Thoracic aorta (tissue), 2 donors: Measurements from ENCODE around the gene OASL. TPM values are rescaled to one million over a fixed set of nuclear protein-coding genes. Genes with fewer than 3 reads are reported as not detected.
"Not testable (repeated sequence)": the region's sequence is repeated elsewhere in the genome, so short reads cannot be mapped to it uniquely, and the experiment has no call there.

Experiments used
- ATAC-seq: fragments of 150-250 bp; one replicate; pipeline ENCODE4 v1.8.0; 2017; ENCODE audit warnings: low read depth; ENCODE audit not compliant: insufficient number of reproducible peaks, low FRiP score
- DNase-seq: peaks from one replicate; pipeline ENCODE4 v3.0.0-alpha.2; 2020; ENCODE audit warnings: low spot score
- H3K27ac ChIP-seq, 2 donors: fragments of 200-600 bp; sonication (generic); 1 replicate in 1 of 2; 2 replicates in 1 of 2; pipeline ENCODE4 v1.5.1; 2016; ENCODE audit warnings: mild to moderate bottlenecking in 2 of 2, moderate library complexity in 2 of 2
- H3K27me3 ChIP-seq: fragments of 200-600 bp; sonication (generic); replicated peaks from 2 replicates; pipeline ENCODE4 v1.6.0; 2016; ENCODE audit warnings: mild to moderate bottlenecking; ENCODE audit not compliant: insufficient read depth
- H3K36me3 ChIP-seq: fragments of 200-600 bp; sonication (generic); one replicate; pipeline ENCODE4 v1.5.1; 2016
- H3K4me1 ChIP-seq, 2 donors: fragments of 200-600 bp; sonication (generic); 1 replicate in 1 of 2; 2 replicates in 1 of 2; pipeline versions ENCODE4 v1.5.1 to v1.6.0; 2016; ENCODE audit warnings: low read depth in 2 of 2, mild to moderate bottlenecking in 1 of 2; ENCODE audit not compliant: control insufficient read depth in 1 of 2
- H3K4me3 ChIP-seq: fragments of 200-600 bp; sonication (generic); 2 replicates; pipeline ENCODE4 v1.5.1; 2016; ENCODE audit warnings: mild to moderate bottlenecking
- H3K9me3 ChIP-seq: fragments of 200-600 bp; sonication (generic); 2 replicates; pipeline ENCODE4 v1.5.1; 2016
- CTCF ChIP-seq: fragments of 200-600 bp; sonication (generic); IDR thresholded peaks from one replicate; pipeline ENCODE4 v1.5.1; 2019; ENCODE audit warnings: antibody characterized with exemption
- total RNA-seq, 2 donors: library from RNA; depleted of rRNA; stranded (reverse); fragments of >200 nt; gene quantifications; one replicate each; pipeline versions ENCODE4 v1.1.0 to v1.2.3, GENCODE V29; 2016

The OASL gene
- total RNA-seq, 2 donors from 2014 or later, result 1.1 to 3.1 TPM

- no peak for DNase-seq
- no peaks in the 10 kb centered on the region for H3K27me3 ChIP-seq
- H3K4me1 ChIP-seq, result no peaks in the 10 kb centered on the region
- TF ChIP-seq CTCF, result no peak
- H3K9me3 ChIP-seq, result no peaks in the 10 kb centered on the region
- no peaks in the 10 kb centered on the region for H3K36me3 ChIP-seq
- no peak overlapping the region for H3K27ac ChIP-seq
- H3K4me3 ChIP-seq, result no peak overlapping the region
- ATAC-seq, result no peak
Measured at GRCh38 chr12:121050725-121051124, 11.7 kb upstream of the OASL start.

- H3K4me3 ChIP-seq, result no peak overlapping the region
- no peaks in the 10 kb centered on the region for H3K9me3 ChIP-seq
- no peaks in the 10 kb centered on the region for H3K36me3 ChIP-seq
- H3K27ac ChIP-seq, result no peak overlapping the region
- no peak for TF ChIP-seq CTCF
- DNase-seq, result no peak
- no peaks in the 10 kb centered on the region for H3K4me1 ChIP-seq
- no peak for ATAC-seq
- no peaks in the 10 kb centered on the region for H3K27me3 ChIP-seq
Measured at GRCh38 chr12:121048442-121048841, 9.4 kb upstream of the OASL start.

- not testable (repeated sequence) for H3K27me3 ChIP-seq, H3K36me3 ChIP-seq, H3K27ac ChIP-seq, H3K4me1 ChIP-seq, H3K9me3 ChIP-seq, H3K4me3 ChIP-seq, DNase-seq, ATAC-seq
Measured at GRCh38 chr12:121047400-121047799, 8.4 kb upstream of the OASL start.

GRCh38 chr12:121043067-121043466 lies 4.0 kb upstream of the OASL start:
- TF ChIP-seq CTCF, result no peak
- ATAC-seq, result no peak
- H3K27me3 ChIP-seq, result no peaks in the 10 kb centered on the region
- H3K36me3 ChIP-seq, result no peaks in the 10 kb centered on the region
- H3K4me3 ChIP-seq, result no peak overlapping the region
- H3K9me3 ChIP-seq, result no peaks in the 10 kb centered on the region
- H3K4me1 ChIP-seq, result peaks cover 0 to 5% of the 10 kb centered on the region in 2 donors
- DNase-seq, result no peak
- no peak overlapping the region for H3K27ac ChIP-seq

GRCh38 chr12:121036810-121037326 lies 2.2 kb downstream of the OASL start:
- Histone ChIP-seq H3K4me1 (peaks cover 0 to 5% of the 10 kb centered on the region in 2 donors), H3K27me3 (no peaks in the 10 kb centered on the region), H3K9me3 (no peaks in the 10 kb centered on the region), H3K27ac (no peak overlapping the region), H3K4me3 (no peak overlapping the region), H3K36me3 (no peaks in the 10 kb centered on the region)
- no peak for DNase-seq
- no peak for ATAC-seq
- no peak for TF ChIP-seq CTCF

- TF ChIP-seq CTCF, result no peak
- ATAC-seq (no peak), DNase-seq (no peak)
- Histone ChIP-seq H3K27me3 (no peaks in the 10 kb centered on the region), H3K4me1 (peaks cover 0 to 5% of the 10 kb centered on the region in 2 donors), H3K36me3 (no peaks in the 10 kb centered on the region), H3K27ac (no peak overlapping the region), H3K9me3 (no peaks in the 10 kb centered on the region), H3K4me3 (no peak overlapping the region)
Measured at GRCh38 chr12:121034616-121035305, 4.3 kb downstream of the OASL start.
